ENCODE data around the gene CPA1.
A peak's percentile ranks its signal among the peaks of the same experiment; 100 is the strongest.

Gene CPA1

DNA sequence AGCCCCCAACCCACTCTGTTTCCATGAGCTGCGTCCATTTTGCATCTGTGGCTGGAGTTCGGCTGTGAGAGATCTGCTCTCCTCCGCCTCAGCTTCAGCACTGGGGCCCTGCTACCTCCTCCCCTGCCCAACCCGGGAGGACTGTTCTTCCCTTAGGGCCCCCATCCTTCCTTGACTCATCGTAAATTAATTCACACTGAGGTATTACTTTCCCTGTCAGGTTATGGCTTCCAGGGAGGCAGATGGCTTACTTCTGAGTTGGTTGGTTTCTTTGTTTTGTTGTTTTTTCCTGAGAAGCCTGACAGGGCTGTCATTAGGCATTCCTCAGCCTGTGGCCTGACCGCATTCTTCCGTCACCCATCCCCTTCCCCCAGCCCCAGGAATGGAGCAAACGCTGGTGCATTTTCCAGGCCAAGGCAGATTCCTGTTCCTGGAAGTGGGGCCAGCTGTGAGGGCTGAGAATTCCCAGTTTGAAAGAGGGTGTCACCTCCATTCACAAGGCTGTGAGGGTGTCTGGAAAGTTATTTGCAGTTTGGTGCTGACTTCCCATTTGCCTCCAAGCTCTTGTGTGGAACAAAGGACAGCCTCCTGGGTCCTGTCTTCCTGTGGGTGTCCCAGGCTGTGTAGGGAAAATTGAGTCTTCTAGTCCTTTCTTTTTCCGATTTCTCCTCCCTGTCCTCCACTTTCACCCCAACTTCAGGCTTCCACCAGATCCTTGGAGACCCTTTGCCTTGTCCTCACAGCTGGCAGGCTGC lies 24.0 kb upstream of the CPA1 start:
- DNase-seq = peak in 2 of 14 donors; percentile 14 to 33

DNA sequence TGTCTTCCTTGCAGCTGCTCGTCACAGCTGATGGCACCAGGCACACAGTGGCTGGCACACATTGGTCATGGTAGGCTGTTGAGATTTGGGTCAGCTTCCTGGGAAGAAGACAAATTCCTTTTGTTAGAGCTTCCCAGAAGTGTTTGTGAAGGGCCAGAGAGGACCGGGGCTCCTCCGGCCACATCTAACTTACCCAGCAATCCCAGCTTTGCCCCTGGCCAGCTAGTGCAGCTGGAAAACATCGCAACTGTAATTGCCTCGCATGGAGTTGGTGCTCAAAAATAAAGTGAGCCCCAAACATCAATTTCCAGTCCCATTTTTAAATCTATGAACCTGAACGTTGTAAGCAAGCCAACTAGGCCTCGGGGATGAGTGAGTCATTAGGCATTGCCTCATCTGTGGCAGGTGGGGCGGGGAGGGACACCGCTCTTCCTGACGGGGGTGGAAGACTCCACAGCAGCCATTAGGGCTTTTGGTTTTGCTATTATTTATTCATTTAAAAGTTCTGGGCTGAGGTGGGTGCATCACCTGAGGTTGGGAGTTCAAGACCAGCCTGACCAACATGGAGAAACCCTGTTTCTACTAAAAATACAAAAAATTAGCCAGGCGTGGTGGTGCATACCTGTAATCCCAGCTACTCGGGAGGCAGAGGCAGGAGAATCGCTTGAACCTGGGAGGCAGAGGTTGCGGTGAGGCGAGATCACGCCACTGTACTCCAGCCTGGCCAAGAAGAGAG lies 23.2 kb upstream of the CPA1 start:
- peak in 2 of 14 donors; percentile 47 to 69 for DNase-seq

DNA sequence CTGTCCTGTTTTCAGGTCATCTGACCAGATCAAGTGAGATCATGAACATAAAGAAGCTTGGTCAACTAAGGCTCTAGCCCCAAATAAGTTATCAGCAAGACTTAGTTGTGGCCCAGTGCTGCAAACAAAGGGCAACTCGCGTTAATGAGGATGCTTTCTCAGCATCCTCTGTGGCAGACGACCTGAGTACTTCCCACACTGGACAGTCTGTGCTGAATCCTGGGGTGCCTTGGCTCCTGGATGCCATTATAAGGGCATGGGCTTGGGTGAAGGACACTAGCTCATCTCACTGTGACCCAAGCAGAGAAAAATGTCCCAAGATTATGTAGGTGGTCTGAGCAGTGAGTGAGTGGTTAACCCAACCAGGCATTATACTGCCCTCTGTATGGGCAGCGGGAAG lies 21.8 kb upstream of the CPA1 start:
- no peak for DNase-seq

DNA sequence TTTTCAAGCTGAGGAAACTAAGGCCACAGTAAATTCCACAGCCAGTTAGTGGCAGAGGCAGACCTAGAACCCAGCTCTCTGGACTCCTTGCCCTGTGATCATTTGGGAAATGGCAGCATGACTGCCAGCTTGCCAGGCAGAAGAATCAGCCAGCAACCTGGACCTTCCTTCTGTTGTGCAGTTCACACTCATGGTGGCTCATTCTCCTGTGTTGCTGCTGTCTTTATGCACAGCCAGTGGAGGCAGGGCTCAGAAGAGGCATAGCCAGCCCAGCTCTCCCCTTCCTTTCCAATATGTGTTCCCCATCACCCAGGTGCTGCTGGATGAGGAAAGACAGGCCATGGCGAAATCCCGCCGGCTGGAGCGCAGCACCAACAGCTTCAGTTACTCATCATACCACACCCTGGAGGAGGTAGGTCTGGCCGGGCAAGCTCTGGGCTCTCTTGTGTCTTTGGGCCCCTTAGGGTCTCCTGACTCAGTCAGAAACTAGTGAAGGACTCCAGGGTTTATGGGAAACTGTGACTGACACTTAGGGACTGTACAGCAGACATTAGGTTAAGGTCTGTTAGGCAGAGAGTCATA lies 20.9 kb upstream of the CPA1 start:
- no peak for DNase-seq

DNA sequence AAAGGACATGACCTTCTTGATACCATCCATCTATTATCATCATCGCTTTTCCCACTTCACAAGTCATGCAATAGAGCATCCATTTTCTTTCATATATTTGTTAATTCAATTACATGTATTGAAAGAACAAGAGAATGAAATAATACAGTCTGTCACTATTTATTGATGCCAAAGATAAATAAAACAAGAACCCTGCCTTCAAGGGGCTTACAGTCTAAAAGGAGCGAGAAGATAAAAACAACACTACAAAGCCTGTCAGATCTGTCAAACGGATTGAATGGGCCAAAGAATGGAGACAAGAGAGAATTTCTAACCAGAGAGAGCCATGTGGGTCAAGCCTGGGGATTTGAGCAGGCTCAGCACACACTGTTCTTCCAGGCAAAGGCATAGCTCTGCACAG lies 19.8 kb upstream of the CPA1 start:
- no peak for DNase-seq

DNA sequence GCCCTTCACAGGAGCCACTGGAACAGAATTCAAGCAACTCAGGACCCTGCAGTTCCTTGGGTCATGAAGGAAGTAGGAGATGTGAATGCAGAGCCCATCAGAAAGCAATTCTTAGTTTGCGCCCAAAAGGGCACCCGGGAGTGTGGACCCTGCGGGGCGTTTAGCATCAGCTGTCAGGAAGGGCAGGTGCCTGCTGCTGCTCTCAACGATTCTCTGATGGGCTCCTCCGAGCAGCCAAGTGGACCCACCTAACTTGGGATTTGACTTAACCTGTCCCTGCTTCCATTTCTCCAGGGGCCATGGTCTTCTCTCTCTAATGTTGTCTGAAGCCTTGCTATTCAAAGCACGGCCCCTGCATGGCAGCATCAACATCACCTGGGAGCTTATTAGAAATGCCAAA lies 18.6 kb upstream of the CPA1 start:
- DNase-seq = no peak

DNA sequence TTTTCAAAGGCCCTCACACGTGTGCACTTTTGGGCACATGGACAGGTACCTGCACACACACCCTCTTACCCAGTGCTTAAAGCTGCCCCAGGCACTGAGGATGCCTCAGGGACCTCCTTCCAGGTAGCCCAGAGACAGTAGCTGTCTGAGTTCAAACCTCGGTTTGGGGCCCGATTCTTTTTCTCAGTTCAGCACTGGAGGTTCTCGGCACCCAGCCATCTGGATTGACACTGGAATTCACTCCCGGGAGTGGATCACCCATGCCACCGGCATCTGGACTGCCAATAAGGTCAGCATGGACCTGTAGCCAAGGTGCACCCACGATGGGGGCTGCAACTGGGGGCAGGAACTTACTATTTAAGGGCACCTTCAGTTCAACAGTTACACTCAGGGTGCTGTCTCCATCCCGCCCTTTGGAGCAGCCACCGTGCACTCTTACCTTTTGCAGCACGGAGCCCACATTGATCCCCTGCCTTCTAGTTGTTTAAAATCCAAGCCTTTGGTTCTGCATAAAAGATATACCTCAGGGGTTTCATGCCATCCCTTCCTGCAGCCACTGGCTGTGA lies 18.0 kb upstream of the CPA1 start:
- no peak for DNase-seq

DNA sequence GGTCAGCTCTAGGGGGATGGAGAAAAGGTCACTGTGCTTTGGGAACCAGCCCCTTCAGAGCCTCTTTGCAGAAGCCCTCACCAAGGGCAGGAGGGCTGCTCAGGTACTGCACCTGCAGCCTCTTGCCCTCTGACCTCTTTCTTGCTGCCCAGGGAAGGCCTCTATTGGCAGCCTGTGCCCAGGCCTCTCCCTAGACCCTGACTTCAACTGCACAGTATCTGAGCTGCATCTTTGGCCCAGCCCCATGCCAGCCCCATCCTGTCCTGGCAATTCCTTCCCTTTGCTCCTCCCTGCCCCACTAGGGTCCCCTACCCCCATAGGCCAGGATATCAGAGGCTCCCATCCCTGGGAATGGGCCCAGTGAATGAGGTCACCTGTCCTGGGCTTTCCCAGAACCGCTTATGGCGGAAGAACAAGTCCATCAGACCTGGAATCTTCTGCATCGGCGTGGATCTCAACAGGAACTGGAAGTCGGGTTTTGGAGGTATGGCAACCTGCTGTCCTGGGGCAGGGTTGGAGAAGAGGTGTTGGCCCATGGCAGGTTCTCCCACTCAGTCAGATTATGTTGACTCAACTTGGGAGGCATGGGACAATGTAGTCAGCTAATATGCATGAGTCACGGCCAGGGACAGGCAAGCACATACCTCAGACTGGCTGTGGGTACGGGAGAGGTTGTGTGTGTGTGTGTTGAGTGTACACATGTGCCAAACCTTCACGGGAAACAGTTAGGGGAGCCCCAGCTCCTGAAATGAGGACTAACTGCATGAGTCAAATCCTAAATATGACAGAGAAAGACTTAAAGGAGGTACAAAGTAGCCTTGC lies 17.1 kb upstream of the CPA1 start:
- DNase-seq = no peak

DNA sequence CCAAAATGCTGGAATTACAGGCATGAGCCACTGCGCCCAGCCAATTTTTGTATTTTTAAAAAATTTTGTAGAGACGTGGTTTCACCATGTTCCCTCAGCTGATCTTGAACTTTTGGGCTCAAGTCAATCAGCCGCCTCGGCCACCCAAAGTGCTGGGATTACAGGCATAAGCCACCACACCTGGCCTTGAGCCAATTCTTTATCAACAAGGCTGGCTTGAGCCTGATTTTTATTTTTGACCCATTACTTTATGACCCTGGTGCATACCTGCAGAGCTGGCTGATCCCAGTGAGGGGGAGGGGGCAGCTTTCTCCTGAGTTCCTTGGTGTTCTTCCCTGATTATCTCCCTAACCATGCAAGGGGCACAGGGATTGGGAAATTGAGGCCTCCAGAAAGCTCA lies 15.8 kb upstream of the CPA1 start:
- no peak for DNase-seq

DNA sequence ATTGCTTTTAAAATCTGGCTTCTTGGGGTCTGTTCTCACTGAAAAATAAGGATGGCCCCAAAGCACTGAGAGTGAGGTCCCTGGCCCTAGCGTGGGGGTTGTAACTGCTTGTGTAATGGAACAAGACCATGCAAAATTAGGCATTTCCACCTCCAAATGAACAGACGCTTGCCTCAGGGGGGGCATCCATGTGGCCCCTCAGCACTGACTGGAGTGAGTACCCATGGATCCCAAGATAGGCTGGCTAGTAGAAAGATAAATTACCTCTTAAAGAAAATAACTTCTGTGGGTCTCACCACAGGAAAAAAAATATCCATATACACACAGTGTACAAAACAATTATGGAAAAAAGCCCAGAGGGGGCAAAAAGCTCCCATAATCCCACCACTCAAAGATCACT lies 15.2 kb upstream of the CPA1 start:
- no peak for DNase-seq

DNA sequence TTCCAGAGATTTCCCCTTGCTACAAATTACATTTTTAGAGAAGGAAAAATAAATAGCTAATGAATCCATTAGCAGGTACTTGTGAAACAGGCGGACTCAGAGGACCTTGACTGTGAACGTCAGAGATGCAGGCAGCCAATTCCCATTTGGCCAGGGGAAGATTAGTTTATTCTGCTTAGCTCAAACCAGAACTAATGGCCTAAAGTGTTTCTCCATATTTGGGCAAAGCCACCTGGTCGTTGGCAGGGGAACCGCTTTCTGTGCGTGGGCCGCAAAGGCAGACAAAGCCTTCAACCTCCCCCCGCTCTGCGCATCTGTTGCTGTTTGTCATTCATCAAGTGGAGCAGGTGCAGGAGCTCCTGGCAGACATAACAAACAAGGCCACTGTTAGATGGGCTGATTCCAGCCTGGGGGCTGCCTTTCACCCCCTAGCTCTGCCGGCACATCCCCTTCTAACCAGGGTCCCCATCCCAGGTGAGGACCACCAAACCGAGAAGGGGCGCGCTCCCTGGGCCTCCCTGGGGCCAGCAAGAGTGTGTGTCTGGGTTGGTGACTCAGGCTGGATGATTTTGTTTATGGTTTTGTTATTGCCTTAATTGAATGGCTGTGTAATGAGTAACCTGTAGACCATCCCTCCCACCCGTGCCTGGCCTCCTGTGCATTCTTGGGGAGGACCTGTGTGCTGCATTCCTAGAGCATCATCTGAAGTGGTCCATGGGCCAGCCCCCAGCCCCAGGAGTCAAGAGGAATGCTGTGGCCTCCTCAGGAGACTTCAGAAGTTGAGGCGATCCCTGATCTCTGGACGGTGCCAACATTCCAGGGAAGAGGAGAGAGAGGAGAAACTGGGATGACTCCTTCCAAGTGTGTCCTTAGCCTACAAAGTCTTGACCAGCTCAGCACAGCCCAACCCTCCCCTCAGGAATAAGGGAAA lies 14.5 kb upstream of the CPA1 start:
- DNase-seq = peak in 3 of 14 donors; percentile 10 to 67 (median 11)

DNA sequence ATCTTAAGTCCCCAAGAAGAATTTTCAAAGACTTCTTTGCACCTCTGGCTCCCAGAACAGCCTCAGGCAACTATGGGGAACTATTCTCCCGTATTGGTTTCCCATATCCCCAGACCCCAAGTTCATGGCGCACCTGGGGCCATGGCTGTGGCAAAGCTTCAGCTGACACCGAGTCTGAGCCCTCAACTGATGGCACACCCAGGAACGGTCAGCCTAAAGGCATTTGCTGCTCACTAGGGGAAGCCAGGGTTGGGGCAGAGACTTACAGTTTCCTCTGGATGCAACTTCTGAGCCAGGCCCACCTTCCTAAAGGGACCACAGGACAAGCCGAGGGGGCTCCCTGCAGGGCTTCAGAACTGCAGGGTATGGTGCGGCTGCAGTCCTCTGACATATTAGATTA lies 13.7 kb upstream of the CPA1 start:
- no peak for DNase-seq

DNA sequence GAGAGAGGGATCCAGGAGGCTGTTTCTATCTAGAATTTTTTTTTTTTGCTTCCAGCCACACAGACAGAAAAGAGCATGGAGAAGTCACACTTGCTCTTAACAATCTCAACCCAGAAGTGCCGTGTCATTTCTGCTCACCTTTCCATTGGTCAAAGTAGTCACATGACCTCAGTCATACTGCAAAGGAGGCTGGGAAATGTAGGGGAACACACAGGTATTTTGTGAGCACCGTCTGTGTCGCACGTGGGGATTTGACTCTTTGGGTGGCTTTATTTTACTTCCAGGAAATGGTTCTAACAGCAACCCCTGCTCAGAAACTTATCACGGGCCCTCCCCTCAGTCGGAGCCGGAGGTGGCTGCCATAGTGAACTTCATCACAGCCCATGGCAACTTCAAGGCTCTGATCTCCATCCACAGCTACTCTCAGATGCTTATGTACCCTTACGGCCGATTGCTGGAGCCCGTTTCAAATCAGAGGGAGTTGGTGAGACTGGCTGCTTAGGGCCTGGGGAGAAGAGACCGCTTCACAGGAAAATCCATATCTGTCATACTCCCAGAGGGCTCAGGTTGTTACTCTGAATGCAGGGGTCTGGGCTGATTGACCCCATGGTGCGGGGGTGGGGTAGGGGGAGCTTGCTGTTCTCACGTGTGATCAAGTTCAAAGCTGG lies 13.1 kb upstream of the CPA1 start:
- no peak for DNase-seq

DNA sequence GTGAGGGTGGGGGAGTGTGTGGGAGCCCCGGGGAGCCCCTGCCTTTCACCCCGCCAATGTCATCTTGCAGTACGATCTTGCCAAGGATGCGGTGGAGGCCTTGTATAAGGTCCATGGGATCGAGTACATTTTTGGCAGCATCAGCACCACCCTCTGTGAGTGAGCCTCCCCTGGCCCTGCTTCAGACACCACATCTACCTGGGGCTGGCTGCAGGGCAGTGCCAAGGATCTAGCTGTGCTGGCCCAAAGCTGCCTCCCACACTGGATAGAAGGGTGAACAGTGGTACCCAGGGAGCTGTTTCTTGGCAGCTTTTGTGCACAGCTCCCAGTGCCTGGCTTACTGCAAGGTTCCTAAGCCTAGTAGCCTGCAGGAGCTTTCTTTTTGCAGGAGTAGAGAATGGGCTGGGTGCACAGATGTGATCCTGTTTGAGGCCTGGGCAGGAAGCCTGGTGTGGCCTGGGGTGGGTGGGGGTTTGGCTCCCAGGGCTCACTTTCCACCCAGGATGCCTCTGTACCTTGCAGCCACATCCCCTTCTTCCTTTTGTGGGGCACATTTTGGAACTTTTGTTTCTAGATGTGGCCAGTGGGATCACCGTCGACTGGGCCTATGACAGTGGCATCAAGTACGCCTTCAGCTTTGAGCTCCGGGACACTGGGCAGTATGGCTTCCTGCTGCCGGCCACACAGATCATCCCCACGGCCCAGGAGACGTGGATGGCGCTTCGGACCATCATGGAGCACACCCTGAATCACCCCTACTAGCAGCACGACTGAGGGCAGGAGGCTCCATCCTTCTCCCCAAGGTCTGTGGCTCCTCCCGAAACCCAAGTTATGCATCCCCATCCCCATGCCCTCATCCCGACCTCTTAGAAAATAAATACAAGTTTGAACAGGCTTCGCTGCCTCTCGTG lies 12.2 kb upstream of the CPA1 start:
- DNase-seq = no peak

DNA sequence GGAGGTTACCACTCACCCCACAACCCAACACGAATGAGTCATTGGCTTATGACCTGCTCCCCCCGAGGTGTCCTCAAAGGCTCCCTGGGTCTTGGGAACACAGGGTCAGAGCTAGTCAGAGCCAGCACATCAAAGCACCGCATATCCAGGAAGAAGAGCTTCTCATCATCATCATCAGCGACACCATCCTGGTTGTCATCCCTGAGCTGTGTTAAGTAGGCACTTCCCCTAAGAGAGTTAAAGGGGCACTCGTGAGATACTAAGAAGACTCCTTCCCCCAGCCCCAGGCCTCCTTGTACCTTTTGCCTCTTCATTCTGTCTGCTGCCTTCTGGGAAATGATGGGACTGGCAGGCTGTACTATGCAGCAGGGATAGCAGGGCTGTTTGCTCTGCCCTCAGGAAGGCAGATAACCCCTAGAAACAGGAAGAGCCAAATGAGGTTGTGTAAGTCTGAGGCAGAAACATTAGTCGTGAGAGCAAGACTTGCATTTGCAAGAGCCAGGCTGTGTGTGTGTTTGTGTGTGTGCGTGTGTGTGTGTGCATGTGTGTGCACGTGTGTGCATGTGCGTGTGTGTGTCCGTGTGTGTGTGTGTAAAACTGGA lies 11.1 kb upstream of the CPA1 start:
- no peak for DNase-seq

DNA sequence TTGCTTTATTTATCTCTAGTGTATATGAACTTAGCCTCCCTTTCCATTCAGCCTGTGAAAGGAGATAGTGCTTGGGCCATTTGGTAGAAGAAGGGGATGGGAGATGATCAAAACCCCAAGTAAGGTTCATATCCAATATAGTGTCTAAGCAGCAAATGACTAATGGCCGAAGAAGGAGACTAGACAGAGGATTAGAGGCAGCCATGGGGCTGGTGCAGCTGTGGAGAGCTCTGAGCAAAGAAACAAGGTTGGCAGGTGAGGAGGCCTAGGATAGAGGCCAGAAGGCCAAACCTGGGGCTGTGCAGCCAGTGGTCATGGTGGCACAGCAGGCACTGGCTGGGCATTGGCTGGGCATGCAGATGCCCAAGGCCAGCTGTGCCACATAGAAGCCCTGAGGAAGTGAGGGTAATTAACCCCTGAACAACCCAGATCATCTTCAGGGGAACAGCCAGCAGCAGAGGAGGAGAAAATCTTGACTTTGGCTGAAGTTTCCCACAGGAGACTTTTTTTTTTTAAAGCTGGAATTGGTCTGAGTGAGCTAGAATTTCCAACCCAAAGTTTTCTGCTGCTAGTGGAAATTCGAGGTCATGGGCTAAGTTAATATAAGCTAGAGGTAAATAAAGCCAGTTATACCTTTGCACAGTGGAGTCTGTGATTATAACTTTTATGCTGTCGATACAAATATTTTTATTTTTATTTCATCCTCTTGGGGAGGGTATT lies 10.3 kb upstream of the CPA1 start:
- no peak for DNase-seq

DNA sequence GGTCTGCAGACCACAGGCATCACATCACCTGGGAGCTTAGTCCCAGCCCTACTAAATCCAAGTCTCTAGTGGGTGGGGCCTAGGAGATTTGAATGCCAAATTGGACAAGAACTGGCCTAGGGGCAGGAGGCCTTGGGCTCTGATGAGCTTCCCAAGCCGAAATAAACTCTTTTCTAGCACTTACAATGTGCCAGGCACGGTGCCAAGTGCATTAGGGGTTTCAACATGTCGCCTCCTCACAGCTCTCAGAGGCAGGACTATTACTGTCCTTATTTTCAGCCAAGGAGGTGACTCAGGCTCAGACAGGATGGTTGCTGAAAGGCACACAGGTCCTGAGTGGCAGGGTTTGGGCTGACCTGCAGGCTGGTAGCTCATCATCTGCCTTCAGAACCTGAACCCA lies 9.2 kb upstream of the CPA1 start:
- DNase-seq = no peak

DNA sequence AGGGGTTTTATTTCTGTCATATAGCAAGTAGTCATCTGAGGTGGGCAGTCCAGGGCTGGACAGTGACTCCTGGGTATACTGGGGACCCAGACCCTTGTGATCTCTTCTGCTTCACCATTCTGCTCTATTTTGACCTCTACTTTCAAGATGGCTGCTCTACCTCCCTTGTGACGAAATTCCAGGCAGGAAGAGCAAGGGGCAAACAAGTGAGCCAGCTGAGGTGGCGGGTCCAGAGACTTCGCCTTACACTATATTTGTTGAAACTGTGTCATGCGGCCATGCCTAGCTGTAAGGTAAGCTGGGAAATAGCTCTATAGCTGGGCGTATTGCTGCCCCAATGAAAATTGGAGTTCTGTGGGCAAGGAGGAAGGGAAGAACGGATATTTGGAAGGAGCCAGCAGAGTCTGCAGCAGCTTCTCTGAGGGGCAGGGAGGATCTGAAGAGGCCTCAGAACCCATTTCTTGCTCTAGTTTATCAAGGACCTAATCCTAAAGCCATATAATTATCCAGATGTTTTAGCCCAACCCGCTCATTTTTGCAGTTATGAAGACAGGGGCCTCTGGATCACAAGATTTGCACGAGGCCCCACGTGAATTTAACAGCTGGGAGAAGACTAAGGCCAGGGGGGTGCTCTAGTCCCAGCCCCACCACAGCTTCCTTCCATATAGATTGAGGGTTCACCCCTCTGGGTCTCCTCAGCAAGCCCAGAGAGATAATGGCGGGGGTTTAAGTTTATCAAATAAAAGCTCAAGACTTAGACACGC lies 7.7 kb upstream of the CPA1 start:
- no peak for DNase-seq

All from C1 segment of cervical spinal cord (tissue), 14 donors.